HG03460 (cell line): Measurements from ENCODE around the gene CHST11.
"Not testable (repeated sequence)": the region's sequence is repeated elsewhere in the genome, so short reads cannot be mapped to it uniquely, and the experiment has no call there.

Source experiments
- ATAC-seq: cut with Tn5 transposase; IDR thresholded peaks from one replicate; pipeline ENCODE4 v1.9.1; 2021; ENCODE audit not compliant: unreplicated experiment

CHST11 gene

GRCh38 chr12:104522985-104523722, 66.4 kb downstream of the CHST11 start:
- no peak for ATAC-seq

DNA sequence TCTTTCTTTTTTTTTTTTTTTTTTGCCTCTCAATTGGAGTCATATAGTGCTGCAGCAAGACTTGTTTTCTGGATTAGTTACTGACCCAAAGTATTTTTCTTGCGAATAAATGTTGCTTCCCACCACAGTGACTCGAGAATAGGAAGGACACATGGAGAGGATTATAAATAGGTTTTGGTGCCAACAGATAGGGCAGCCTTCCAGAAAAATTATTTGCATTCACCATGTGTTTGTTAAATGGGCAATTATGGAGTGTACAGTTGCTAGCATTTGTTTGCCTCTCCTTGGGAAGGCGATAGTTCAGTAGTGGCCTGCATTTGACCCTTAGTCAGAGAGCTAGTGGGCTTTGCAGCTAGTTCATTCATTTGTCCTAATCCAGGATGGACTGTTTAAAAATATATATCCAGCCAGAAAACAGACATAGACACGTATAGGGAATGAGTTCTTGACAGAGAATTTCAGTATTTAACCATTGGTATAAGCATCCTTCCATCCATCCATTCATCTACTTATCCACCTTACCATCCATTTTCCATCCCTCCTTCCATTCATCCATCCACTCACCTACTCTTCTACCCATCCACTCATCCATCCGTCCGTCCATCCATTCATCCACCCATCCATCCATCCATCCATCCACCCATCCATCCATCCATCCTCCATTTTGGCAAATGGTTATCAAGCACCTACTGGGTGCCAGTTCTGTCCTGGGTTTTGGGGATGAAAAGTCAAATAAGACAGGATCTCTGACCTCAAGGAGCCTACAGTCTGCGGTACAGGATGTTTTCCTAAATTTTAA, 67.5 kb downstream of the CHST11 start:
- ATAC-seq, result no peak

- ATAC-seq, result no peak
Measured at GRCh38 chr12:104526320-104526719, 69.6 kb downstream of the CHST11 start.

DNA sequence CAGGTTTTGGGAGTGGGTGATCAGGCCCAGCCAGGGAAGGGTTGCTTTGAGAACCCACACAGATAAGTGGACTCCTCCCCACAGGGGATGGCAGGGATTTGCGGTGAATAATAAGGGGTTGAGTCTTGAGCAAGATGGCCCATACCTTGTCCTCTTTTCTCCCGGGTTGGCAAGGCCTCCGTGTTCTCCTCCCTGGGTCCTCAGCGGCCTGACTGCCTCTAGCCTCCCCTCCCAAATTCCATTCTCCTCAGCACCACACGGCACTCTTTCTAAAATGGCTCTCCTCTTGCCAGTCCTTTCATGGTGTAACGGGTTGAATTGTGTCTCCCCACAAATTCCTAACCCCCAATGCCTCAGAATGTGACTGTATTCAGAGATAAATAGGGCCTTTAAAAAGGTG, 70.0 kb downstream of the CHST11 start:
- ATAC-seq, result no peak

DNA sequence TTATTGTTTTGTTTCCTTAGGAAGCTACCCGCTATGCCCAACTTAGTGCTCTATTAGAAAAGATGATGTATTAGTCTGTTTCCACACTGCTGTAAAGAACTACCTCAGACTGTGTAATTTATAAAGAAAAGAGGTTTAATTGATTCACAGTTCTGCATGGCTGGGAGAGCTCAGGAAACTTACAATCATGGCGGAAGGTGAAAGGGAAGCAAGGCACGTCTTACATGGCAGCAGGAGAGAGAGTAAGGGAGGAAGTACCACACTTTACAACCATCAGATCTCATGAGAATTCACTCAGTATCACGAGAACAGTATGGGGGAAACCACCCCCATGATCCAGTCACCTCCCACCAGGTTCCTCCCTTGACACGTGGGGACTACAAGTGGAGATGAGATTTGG, 70.9 kb downstream of the CHST11 start:
- ATAC-seq, result not testable (repeated sequence)

DNA sequence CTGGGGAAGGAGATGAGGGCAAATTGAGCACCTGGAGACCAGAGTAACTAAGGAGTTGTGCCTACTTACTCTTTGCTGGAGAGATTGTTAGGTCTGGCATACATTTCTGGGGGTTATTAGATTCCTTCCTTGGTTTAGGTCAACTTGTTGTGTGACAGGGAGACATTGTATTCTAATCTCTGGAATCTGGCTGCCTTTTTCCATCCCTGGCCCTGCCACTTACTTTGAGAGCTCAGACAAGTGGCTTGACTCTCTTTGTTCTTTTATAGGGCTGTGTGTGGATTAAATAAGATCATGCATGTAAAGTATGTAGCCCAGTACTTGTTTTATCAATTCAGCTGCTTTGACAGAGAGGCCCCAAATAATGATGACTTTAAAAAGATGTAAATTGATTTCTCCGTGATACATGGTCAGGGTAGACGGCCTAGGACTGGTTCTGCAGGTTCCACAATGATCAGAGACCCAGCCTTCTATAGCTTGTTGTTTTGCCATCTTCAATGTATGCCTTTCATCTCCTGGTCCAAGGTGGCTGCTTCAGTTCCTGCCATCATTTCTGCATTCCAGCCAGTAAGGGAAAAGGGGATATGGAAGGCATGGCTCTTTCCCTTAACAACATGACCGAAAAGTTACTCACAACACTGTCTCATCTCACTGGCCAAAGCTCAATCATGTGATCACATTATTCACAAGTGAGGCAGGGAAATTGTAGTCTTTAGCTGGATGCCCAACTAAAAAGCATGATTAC, 72.6 kb downstream of the CHST11 start:
- ATAC-seq, result no peak

DNA sequence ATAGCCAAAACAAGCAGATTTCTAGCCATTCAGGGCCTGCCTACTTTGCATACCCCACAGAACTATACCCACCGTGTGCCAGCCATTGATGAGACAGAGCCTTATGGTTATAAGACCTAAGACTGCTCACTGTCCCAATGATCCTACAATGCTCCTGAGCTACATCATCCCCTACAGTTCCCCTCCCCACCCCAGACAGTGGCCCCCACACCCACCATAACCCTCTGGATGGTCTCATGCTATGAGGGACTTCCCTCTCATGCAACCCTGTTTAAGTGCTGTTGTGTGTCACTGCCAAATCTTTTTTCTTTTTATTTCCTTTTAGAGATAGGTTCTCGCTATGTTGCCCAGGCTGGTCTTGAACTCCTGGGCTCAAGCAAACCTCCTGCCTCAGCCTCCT, 75.9 kb downstream of the CHST11 start:
- no peak for ATAC-seq

GRCh38 chr12:104533134-104533533, 76.4 kb downstream of the CHST11 start:
- no peak for ATAC-seq

DNA sequence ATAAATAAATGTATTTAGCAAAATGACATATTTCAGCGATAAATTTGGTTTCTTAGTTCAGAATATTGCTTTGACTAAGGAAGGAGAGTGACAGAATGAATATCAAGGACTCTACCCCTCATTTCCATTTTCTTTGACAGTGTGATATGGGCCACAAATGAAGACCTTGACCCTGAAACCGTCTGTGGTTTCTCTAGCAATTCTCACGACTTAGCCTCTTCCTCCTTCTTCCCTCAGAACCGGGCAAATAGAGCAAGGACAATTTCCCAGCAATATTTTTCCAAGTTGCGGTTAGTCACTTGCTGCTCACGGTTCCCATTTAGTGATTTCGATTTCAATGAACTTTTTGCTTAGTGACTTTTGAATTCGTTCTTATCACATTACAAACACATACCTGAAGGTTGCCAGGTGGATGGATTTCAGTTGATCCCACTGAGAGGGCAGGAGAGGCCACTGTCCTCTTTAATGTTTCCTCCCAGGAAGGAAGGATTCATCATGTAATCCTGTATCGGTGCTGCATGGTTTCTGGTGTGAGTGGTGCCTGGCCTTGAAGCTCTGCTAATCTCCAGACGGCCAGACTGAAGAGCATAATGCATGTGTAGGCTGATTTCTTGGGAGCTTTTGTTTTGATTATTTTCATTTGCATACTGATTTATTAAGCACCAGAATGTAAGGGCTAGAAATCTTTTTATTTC, 77.6 kb downstream of the CHST11 start:
- ATAC-seq, result no peak

DNA sequence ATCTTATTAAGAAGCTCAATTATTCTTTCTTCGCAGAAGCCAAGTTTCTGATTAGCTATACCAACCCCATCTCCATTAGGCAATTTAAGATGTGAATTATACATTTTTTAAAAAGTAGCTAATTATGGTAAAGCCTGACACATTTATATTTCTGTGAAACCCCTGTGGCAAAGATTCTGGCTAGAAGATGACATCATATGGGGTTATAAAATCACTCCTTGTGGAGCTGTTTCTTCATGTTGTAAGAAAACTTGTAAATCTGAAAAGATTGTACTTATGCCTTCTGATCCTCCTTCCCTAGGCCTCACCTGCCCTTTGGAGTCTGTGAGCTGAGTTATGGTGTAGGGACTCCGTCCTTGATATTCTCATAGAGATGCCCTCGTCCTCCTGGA, 78.1 kb downstream of the CHST11 start:
- ATAC-seq, result no peak

DNA sequence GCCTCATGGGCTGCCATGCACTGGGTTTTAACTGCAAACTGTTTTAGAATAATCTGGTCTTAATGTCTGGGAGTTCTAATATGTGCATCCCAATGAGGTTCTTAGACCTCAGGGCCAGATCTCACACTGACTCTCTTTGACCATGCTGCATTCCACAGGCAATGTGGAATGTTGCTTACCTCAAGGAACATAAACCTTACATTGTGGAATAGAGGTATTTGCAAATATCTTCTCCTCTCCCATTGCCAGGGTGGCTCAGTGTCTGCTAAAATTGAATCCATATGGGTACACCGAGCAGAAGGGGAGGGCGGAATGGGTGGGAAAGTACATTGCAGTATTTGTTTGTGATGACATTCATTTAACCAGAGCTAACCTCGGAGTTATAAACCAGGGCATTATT, 78.6 kb downstream of the CHST11 start:
- ATAC-seq, result no peak

DNA sequence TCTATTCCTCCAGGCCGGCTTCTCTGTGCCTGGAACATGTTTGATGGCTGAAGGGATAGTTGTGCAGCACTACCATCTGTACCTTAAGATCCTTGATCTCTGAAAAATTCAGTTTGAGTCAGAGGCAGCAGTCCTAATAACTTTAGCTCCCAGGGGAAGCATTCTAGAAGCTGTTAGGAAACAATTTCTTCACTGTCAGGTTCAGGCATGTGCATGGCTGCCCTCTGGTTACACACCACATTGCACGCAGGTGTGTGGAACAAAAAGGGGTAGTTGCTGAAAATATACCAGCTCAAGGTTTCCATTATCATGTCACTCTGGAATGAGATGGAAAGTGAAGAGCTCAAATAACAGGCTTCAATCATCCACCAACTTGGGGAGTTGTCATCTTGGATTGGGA, 80.1 kb downstream of the CHST11 start:
- no peak for ATAC-seq

DNA sequence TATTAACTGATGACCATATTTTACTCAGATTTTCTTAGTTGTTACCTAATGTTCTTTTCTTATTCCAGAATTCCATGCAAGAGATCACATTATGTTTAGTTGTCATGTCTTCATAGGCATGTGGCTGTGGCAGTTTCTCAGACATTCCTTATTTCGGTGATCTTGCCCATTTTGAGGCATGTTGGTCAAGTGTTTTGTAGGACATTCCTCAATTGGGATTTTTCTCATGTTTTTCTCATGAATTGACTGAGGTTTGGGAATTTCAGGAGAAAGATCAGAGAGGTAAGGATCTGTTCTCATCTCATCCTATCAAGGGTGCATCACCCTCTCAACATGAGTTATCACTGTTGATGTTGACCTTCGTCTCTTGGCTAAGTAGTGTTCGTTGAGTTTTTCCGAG, 81.3 kb downstream of the CHST11 start:
- no peak for ATAC-seq

DNA sequence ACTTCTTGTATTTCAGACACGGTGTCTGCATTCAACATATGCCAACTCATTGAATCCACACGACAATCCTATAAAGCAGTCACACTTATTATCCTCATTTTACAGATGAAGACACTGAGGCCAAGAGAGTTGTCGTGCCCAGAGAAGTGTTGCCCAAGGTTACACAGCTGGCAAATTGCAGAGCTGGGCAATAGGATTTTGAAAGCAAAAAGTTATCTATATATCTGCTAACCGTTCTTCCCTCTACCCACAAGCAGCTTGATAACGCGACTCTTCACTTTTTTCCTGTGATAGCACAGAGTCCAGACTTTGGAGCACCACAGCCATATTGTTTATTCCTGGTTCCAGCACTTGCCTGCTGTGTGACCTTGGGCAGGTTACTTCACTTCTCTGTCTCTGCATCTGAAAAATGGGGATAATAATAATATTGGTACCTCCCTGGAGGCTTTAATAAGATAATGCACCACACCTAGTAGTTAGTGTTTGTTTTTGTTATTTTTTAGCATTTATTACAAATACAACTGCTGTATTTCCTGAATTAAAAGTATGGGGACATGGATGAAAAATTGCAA, 82.2 kb downstream of the CHST11 start:
- ATAC-seq, result no peak

- ATAC-seq, result no peak
Measured at GRCh38 chr12:104544836-104545235, 88.1 kb downstream of the CHST11 start.

- ATAC-seq, result no peak
Measured at GRCh38 chr12:104546575-104546974, 89.8 kb downstream of the CHST11 start.

GRCh38 chr12:104547235-104547634, 90.5 kb downstream of the CHST11 start:
- ATAC-seq, result no peak

DNA sequence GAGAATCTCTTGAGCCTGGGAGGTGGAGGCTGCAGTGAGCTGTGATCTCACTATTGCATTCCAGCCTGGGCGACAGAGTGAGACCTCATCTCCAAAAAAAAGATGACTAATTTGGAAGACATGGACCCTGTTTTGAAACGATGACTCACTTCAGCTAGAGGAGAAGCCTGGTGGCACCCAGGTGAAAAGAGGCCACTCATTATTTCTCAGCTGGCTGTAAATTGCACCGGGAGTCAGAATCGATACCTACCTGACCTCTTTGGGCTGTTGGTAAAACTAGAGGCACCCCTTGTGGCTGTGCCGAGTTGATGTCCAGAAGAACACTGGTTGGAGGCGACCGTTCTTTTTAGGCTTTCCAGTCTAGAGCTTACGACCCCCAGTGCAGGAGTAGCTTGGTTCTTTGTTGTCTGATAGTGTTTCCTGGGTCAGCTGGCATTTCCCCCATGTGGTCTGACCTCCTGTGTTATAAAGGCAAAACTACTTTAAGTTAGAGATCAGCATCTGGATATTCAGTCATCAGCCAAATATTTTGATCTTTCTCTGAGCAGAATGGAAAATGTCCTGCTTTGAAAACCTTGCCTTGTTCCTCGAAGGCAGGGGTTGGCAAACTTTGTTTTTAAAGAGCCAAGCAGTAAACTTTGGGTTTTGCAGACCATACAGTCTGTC, 93.2 kb downstream of the CHST11 start:
- no peak for ATAC-seq

DNA sequence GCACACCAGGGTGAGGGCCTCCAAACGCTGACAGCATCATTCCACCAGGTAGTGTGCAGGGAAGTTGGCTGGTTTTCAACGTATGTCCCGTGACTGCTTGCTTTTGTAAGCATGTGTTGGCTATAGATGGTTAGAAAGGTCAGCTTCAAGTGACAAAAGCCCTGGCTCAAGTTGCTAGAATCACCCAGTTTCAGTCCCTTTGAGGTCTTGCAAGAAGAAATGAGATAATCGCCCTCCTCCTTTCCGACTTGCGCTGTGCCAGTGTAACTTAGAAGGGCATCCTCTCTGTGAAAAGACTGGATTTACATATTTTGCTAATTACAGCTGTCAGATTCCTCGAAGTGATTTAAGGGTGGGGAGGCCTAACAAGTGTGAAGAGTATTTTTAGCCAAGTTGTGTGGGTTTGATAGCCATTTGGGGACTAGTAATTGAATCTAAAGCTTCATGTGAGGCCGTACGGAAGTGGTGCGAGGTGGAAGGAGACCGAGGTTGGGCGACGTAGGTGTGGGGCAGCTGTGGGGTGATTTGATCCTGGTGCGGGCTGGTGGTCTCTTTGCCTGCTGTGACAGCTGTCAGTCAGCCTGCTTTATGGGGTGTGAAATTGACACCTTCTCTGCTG, 94.7 kb downstream of the CHST11 start:
- peak; percentile 54 for ATAC-seq

DNA sequence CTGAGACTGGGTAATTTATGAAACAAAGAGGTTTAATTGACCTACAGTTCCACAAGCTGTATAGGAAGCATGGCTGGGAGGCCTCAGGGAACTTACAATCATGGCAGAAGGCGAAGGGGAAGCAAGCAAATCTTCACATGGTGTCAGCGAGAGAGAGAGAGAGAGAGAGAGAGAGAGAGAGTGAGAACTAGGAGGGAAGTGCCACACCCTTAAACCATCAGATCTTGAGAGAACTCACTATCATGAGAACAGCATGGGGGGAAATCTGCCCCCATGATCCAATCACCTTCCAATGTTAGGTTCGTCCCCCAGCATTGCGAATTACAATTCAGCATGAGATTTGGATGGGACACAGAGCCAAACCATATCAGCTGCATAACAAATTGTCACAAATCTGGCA, 96.7 kb downstream of the CHST11 start:
- ATAC-seq, result no peak
